Stimulated activated CD8-positive, alpha-beta memory T cell treated with anti-CD3 and anti-CD28 coated beads, Interleukin-2, amount 100 ng/mL, for 48 hours (primary cell): ENCODE measurements around the gene FCRL1.

ENCODE experiments used
- DNase-seq, 2 donors: peaks; one replicate each; pipeline ENCODE4 v3.0.0-alpha.2; 2020; ENCODE audit warnings: low read depth in 2 of 2

Gene FCRL1

DNA sequence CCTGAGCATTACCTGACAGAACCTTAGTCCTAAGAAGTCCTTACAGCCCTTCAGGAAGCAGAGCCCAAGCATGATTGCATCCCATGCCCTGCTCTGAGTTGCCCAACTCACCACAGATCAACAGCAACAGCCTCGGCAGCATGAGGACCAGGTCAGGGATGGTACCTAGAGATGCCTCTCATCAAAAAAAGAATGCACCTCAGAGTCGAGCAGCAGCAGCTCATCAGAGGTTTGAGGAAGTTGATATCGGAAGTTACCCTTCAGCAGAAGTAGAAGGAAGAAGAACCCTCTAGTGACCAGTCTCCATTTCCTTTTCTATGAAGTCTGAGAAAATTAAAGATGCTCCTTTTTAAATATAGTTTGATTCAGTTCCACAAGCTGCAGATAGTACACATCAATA is at the start of gene FCRL1:
Gene FCRL1, minus strand, starts transcription at position 225 of the 400 bp plus-strand sequence. Its CDS starts 83 bp downstream, at position 142.
- no peak for DNase-seq

DNA sequence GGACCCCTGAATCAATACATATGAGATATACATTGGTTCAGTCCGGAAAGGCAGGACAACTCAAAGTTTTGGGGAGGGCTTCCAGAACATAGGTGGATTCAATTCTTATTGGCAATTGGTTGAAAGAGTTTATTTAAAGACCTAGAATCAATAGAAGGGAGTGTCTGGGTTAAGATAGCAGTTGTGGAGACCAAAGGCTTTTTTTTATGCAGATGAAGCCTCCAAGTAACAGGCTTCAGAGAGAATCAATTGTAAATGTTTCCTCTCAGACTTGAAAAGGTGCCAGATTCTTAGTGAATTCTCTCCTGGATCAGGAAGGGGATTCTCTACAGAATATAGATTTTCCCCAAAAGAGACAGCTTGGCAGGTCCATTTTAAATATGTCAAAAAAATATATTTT is 48.7 kb upstream of the FCRL1 start:
- no peak for DNase-seq

DNA sequence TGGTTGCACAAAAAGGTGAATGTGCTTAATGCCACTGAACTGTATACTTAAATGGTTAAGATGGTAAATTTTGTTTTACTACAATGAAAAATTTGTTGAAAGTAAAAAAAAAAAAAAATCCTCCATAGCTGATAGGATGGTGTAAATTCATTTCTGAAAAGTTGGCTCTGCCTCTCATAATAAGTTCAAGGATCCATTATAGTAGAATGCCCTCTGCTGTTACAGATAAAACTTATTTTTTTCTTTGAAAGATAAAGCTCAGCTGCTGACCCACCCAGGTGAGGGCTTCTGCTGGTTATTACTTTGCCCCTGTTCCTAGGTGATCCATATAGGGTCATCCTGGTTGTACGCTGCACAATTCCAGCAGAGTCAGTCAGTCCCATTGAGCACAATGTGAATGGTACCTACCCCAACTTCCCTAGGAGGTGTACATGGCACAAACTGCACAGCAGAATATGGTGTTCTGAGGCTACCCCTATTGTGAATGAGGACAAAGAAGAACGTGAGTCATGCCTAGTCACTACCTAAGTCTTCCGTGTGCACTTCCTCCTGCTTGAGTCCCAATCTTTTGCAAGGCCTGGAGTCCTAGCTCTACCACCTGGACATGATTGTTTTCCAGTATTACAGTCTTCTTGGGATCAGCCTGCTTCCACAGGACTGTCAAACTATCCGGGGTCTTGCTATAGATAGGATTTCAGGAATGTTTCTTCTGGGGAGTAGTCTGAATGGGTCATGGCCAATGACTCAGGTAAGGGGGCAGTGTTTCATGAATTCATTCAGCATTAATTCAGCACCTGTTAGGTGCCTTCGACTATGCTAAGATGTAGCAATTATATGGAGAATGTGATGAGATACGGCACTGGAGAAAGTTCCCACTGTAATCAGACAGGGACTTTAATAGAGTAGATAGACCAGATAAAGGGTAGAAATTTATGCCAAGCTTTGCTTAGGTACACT is 42.5 kb upstream of the FCRL1 start:
- no peak for DNase-seq

- DNase-seq = no peak
These were observed 36.6 kb upstream of the FCRL1 start for GRCh38 chr1:157856538-157856937.

GRCh38 chr1:157852476-157852875 is 32.6 kb upstream of the FCRL1 start:
- DNase-seq = no peak

DNA sequence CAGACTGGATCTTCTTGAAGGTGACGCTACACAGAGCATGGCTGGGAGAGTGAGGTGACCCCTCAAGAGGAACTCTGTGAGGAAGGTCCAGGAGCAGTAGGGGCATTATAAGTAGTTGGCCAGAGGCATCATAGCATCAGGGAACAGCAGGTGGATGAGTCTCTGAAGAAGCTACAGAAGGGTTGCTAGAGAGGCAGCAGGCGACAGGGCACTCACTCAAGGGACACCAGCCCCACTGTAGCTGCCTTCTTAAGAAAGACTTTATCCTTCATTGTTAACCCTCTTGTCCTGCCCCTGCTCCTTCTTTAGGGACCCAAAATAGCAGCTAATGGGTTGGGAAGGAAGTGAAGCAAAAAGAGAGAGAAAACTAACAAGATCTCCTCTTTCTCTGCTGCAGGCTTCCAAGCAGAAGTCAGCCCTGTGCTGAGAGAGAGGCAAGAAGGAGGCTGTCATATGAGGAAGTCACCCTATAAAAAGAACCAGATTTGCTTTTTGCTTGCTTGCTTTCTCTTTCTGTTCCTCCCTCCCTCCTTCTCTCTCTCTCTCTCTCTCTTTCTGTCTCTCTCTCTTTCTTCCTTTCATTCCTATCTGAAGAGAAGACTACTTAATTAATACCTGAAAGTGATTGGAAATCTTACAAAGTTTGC is 29.4 kb upstream of the FCRL1 start:
- no peak for DNase-seq

DNA sequence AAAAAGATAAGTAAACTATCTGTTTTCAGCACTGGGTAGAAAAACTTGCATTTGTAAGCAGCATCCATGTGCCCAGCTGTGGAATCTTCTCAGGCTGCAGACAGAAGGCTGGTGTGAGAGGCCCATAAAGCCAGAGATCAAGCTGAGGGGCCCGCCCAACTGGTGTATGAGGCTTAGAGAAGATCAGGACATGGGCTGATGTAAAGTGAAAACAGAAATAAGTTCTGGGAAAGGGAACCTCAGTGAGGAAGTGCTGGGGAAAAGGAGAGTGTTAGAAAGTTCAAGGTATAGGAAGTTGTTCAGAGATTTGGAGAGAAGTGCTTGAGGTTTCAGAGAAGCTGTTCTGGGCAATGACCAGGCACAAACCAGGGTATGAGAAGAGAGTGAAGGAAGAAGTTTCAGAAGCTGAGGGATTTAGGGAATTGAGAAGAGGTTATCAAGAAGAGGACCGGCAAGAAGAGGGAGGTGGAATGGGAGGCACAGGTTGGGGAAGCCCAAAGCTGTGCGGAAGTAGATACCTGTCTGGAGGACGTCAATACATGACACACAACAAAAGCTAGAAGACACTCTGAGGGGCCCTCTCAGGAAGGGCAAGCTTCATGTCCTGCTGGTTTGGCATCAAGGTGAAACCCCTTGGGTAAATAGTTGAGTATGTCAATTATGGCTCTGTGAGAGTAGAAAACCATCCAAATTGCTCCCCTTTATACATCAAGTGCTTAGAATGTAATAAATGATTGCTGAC is 24.3 kb upstream of the FCRL1 start:
- no peak for DNase-seq

- no peak for DNase-seq
These were observed 23.0 kb upstream of the FCRL1 start for GRCh38 chr1:157842939-157843338.

GRCh38 chr1:157841708-157842107 is 21.8 kb upstream of the FCRL1 start, which contains the start of gene CD5L:
CD5L (minus strand) TSS chr1:157841808; CDS start chr1:157841701, 107 bp downstream.
- no peak for DNase-seq

DNA sequence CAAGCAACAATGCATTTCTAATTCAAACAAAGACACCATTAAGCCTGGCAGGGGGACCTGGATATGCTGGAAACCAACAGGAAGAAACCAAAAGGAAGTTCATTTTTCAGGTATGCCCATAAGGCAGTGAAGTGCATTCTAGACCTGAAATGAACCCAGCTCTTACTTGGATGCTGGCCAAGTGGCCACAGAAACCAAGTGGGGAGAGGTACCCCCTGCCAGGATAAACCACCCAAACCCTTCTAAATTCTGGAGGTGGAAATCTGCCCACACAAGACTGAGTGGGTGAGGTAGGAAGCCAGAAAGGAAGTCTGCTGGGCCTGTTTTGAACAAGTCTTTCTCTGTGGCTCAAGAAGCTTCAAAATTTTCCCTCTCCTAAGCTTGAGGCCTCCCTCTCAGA is 19.0 kb upstream of the FCRL1 start:
- DNase-seq = no peak

- DNase-seq = no peak
These were observed 14.5 kb upstream of the FCRL1 start for GRCh38 chr1:157834430-157834829.

GRCh38 chr1:157833145-157833544 is 13.2 kb upstream of the FCRL1 start:
- DNase-seq = no peak

GRCh38 chr1:157831968-157832626 is 12.2 kb upstream of the FCRL1 start:
- DNase-seq = no peak

DNA sequence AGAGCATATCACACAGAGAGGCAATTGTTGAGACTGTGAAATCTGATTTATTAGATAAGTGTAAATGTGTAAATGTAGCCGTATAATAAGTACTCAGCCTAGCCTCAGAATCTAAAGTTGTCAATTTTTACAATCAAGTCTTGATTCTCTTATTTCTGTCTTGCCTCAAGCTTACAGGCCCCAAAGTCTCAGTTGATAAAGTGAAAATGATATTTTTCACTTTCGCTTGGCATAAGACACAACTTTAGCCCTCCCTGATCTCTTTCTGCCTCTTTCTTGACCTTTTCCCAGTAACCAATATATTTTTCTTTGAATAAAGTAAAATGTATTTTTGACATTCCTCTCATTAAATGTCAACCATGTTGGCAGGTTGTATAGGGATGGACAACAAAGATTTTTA is 11.0 kb upstream of the FCRL1 start:
- no peak for DNase-seq

DNA sequence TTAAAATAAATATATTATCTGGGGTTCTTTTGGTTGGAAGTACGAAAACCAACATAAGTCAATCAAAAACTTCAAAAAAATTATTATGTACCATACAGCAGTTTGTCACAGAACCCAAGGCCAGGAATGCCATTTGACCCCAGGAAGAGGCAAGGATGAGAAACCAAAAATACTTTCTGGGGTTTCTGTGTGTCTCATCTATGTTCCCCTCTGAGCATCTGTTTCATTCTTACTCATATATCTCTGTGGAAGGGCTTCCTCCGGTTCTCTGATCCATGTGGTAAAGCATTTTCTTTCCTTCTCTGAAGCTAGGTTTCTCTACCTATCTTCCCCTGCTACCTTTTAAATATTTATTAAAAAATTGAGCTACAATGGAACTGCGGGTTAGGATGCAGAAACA is 9.8 kb upstream of the FCRL1 start:
- no peak for DNase-seq

- DNase-seq = no peak
These were observed 9.3 kb upstream of the FCRL1 start for GRCh38 chr1:157829210-157829609.

GRCh38 chr1:157820299-157820698 is 379 bp upstream of the FCRL1 start:
- no peak for DNase-seq

- DNase-seq = no peak
These were observed 705 bp downstream of the FCRL1 start for GRCh38 chr1:157819215-157819614.

DNA sequence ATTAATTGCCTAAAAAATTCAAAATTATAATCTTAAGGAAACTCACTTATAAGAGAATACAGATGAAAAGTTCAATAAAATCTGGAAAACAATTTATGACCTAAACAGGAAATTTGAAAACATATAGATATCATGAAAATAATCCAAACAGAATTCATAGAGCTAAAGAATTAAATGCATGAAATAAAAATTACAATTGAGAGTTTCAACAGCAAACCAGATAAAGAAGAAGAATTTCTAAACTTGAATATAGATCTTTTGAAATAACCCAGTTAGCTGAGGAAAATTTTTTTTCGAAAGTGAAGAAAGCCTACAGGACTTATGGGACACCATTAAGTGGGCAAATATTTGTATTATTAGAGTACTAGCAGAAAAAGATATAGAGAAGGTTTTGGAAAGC is 6.7 kb downstream of the FCRL1 start:
- no peak for DNase-seq

DNA sequence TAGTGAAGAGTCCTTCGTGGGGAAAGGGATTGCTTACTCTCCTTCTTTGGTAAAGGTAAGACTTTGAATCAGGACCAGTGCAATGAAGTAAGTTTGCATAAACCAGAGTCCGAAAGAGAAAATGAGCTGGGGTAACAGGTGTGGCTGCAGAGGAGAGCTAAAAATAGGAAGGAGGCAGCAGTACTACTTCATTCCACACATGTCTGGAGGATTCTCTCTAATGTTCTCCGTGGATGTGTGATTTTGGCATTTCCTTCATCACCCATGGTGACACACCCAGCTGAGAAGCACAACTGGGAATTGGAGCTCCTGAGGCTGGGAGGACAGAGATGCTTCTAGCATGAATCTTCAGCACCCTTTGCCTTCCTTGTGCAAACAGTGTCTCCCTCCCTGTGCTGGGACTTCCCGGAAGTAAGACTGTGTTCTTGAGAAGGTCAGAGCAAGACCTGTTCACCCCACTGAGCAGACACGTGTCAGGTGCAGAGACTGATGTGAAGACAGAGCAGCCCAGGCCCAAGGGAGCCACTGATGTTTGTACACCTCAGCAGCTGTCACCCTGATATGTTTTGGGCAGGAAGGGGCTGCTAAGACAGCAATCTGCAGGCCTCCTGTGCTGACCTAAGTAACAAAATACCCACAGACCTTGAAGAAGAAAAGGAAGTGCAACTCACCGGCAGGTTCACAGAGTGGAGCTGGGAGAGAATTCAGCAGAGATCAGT is 13.3 kb downstream of the FCRL1 start:
- DNase-seq = no peak

DNA sequence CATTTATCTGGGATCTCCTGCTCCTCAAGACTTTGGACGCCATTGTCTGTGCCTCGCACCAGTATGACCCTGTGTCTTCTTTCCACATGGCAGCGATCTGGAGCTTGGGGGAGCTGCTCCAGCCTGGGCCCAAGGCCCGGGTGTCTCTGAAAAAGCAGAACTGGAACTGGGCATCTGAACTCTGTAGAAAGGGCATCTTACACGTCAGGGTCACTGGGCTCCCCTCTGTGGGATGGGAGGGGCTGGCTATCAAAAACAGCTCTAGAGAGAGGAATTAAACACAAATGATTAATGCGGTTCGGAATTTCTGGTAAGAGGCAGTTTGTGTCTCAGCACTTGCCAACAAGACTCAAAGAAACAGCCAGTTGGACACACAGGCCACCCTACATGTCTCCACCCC is 16.1 kb downstream of the FCRL1 start:
- DNase-seq = no peak
